Measurements from ENCODE around the gene UBQLN2. TPM values are rescaled to one million over a fixed set of nuclear protein-coding genes. Genes with fewer than 3 reads are reported as not detected.

The UBQLN2 gene
- total and polyA plus RNA-seq, 10 of the 15 experiments (the other 5 are each of a cell fraction or from before 2014, with no cell fraction given) = 2.4 to 41.3 (median 17.0) TPM

DNA sequence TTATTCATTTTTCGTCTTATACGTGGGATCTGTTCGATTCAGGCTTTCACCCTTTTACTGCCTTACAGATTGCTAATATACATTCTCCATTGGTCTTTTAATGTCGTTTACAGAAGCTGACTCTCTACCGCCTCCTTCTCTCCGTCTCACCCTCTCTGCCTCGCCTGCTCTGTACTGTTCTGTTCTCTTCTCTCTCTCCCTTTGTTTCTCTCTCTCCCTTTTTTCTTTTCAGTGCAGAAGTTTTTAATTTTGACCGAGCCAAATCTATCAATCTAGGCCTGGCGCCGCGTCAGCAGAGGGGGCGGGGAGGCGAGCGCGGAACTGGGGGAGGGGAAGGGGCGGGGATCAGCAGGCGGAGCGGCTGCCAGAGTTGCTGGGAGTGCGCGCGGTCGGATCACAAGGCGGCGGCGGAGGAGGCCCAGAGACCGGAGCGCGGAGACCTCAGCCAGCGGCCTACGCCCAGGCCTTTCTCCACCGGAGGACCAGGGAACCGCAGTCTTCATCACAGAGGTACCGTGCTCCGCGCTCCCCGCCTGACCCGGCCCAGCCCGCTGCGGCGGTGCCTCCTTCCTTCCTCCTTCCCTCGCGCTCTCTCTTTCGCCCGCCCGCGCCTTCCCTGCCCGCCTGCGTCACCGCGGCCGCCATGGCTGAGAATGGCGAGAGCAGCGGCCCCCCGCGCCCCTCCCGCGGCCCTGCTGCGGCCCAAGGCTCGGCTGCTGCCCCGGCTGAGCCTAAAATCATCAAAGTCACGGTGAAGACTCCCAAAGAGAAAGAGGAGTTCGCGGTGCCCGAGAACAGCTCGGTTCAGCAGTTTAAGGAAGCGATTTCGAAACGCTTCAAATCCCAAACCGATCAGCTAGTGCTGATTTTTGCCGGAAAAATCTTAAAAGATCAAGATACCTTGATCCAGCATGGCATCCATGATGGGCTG, at the start of gene UBQLN2 (continued):
- TF ChIP-seq, protein P1, sequence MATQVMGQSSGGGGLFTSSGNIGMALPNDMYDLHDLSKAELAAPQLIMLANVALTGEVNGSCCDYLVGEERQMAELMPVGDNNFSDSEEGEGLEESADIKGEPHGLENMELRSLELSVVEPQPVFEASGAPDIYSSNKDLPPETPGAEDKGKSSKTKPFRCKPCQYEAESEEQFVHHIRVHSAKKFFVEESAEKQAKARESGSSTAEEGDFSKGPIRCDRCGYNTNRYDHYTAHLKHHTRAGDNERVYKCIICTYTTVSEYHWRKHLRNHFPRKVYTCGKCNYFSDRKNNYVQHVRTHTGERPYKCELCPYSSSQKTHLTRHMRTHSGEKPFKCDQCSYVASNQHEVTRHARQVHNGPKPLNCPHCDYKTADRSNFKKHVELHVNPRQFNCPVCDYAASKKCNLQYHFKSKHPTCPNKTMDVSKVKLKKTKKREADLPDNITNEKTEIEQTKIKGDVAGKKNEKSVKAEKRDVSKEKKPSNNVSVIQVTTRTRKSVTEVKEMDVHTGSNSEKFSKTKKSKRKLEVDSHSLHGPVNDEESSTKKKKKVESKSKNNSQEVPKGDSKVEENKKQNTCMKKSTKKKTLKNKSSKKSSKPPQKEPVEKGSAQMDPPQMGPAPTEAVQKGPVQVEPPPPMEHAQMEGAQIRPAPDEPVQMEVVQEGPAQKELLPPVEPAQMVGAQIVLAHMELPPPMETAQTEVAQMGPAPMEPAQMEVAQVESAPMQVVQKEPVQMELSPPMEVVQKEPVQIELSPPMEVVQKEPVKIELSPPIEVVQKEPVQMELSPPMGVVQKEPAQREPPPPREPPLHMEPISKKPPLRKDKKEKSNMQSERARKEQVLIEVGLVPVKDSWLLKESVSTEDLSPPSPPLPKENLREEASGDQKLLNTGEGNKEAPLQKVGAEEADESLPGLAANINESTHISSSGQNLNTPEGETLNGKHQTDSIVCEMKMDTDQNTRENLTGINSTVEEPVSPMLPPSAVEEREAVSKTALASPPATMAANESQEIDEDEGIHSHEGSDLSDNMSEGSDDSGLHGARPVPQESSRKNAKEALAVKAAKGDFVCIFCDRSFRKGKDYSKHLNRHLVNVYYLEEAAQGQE (IDR thresholded peaks at IDR 0.05; ENCODE audit: low read depth, low read length) = no peak
- TF ChIP-seq NFXL1 (IDR thresholded peaks at IDR 0.05; ENCODE audit: borderline replicate concordance) (no peak), NFIC (IDR thresholded peaks at IDR 0.05; ENCODE audit: low read depth, low read length) (no peak), TBL1XR1 (IDR thresholded peaks at IDR 0.05; ENCODE audit: low read depth, low read length) (no peak), MTA2 (IDR thresholded peaks at IDR 0.05; ENCODE audit: low read depth) (no peak), ZNF207 (IDR thresholded peaks at IDR 0.05; ENCODE audit: borderline replicate concordance) (no peak), POLR2A (IDR thresholded peaks at IDR 0.05; ENCODE audit: low read depth, low read length) (peak; percentile 93), RCOR1 (conservative IDR thresholded peaks at IDR 0.05; ENCODE audit: low read depth, low read length) (no peak), CHD1 (IDR thresholded peaks at IDR 0.05; ENCODE audit: low read depth, low read length) (no peak), CHD4 (IDR thresholded peaks at IDR 0.05) (no peak), IRF4 (IDR thresholded peaks at IDR 0.05; ENCODE audit: low read depth, low read length) (no peak), MXI1 (IDR thresholded peaks at IDR 0.05; ENCODE audit: low read depth, low read length) (no peak), ZNF622 (IDR thresholded peaks at IDR 0.05) (no peak), RELA (IDR thresholded peaks at IDR 0.05; ENCODE audit: borderline replicate concordance, partially characterized antibody) (no peak), NBN (IDR thresholded peaks at IDR 0.05) (peak; percentile 82), JUNB (IDR thresholded peaks at IDR 0.05) (no peak), GABPA (IDR thresholded peaks at IDR 0.05; ENCODE audit: low read depth) (no peak), ZZZ3 (IDR thresholded peaks at IDR 0.05; ENCODE audit: control insufficient read depth, insufficient read length, low read depth) (no peak), ZSCAN29 (IDR thresholded peaks at IDR 0.05) (no peak), SUPT20H (IDR thresholded peaks at IDR 0.05; ENCODE audit: borderline replicate concordance, control insufficient read depth, low read depth, low read length) (no peak), STAT1 (conservative IDR thresholded peaks at IDR 0.05) (no peak)
- TF ChIP-seq, protein P2, sequence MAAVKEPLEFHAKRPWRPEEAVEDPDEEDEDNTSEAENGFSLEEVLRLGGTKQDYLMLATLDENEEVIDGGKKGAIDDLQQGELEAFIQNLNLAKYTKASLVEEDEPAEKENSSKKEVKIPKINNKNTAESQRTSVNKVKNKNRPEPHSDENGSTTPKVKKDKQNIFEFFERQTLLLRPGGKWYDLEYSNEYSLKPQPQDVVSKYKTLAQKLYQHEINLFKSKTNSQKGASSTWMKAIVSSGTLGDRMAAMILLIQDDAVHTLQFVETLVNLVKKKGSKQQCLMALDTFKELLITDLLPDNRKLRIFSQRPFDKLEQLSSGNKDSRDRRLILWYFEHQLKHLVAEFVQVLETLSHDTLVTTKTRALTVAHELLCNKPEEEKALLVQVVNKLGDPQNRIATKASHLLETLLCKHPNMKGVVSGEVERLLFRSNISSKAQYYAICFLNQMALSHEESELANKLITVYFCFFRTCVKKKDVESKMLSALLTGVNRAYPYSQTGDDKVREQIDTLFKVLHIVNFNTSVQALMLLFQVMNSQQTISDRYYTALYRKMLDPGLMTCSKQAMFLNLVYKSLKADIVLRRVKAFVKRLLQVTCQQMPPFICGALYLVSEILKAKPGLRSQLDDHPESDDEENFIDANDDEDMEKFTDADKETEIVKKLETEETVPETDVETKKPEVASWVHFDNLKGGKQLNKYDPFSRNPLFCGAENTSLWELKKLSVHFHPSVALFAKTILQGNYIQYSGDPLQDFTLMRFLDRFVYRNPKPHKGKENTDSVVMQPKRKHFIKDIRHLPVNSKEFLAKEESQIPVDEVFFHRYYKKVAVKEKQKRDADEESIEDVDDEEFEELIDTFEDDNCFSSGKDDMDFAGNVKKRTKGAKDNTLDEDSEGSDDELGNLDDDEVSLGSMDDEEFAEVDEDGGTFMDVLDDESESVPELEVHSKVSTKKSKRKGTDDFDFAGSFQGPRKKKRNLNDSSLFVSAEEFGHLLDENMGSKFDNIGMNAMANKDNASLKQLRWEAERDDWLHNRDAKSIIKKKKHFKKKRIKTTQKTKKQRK (IDR thresholded peaks at IDR 0.05; ENCODE audit: low read depth, low read length) = no peak
- TF ChIP-seq, protein P3, sequence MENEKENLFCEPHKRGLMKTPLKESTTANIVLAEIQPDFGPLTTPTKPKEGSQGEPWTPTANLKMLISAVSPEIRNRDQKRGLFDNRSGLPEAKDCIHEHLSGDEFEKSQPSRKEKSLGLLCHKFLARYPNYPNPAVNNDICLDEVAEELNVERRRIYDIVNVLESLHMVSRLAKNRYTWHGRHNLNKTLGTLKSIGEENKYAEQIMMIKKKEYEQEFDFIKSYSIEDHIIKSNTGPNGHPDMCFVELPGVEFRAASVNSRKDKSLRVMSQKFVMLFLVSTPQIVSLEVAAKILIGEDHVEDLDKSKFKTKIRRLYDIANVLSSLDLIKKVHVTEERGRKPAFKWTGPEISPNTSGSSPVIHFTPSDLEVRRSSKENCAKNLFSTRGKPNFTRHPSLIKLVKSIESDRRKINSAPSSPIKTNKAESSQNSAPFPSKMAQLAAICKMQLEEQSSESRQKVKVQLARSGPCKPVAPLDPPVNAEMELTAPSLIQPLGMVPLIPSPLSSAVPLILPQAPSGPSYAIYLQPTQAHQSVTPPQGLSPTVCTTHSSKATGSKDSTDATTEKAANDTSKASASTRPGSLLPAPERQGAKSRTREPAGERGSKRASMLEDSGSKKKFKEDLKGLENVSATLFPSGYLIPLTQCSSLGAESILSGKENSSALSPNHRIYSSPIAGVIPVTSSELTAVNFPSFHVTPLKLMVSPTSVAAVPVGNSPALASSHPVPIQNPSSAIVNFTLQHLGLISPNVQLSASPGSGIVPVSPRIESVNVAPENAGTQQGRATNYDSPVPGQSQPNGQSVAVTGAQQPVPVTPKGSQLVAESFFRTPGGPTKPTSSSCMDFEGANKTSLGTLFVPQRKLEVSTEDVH (IDR thresholded peaks at IDR 0.05; ENCODE audit: low read depth, partially characterized antibody) = no peak
